ENCODE data around the gene TXNRD3.
"Not testable (repeated sequence)": the region's sequence is repeated elsewhere in the genome, so short reads cannot be mapped to it uniquely, and the experiment has no call there.

Gene TXNRD3

DNA sequence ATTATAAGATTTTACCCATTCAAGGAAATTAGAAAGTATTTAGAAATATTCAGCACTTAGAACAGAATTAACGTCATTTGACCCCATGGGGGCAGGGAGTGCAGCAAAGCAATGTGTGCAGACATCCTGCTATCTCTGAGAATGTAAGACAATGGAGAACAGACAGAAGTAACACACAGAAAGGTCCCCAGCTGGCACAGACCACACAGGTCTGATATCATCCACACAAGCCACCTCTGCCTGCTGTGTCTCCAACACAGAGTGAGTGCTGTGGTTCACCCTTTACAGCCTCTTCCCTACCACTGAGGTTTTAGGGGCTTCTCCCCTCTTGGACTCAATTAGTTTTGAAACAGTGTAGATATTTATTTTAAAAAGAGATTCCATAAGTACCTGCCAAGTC, 16.1 kb downstream of the TXNRD3 start:
- DNase-seq = no peak

DNA sequence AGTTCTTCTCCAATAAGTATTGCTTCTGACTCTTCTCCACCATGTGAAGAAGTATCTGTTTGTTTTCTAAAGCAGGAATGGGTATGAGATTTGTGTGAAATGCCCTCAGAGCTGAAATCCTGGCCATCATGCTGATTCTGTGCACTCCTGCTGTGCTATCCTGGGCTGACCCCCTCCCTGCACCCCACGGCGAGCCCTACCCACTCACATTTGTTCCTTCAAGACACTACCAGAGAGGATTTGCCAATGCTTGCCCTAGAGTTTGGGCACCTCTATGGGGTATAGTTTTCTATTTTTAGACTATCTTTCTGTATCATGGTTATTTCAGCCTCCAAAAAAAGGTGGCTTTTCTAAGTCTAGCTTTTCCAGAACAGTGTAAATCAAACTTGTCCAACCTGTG, 18.5 kb downstream of the TXNRD3 start:
- DNase-seq = no peak

DNA sequence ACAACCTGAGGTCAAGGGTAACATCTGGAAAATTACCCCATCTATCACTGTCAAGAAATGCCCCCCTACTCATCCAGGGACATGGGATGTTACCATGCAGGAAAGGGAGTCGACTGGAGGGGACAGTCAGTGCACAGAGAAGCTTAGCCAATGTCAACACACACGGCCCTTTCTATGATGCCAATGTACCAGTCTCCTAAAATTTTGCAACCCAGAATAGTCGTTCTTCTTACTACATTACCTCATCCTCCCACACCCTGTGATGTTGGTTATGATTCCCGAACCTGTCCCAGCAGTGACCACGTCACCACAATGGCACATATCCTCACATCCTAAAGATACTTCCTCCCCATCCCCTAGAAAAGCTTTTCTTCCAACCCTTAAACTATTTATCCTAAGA, 20.1 kb downstream of the TXNRD3 start:
- no peak for DNase-seq

DNA sequence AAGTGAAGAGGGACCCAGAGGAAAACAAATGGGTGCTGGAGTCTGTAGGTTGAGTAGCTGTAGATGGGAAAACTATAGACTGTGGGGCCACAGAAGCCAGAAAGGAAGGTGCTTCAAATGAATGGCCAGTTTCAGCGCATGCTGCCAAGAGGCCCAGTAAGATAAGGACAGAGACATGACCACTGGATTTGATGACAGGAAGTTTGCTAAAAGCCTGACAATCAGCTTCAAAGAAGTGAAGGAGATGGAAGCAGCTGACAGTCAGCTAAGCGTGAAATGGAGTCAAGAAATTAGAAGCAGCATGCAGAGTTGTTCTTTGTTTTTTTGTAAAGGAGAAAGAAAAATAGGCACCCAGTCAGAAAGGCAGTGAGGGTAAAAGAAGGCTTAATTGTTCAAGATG, 24.9 kb downstream of the TXNRD3 start:
- no peak for DNase-seq

DNA sequence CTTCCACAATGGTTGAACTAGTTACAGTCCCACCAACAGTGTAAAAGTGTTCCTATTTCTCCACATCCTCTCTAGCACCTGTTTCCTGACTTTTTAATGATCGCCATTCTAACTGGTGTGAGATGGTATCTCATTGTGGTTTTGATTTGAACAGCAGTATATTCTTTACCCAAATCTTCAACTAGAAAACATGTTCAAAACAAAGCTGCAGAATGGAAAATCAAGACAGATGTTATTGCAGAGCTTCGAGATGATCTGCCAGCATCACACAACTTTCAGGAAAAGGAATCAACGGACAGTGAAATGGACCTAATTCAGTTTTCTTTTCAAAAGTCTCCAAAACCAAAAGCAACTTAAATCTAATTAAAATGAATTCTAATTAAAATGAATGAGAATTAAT, 29.2 kb downstream of the TXNRD3 start:
- DNase-seq = not testable (repeated sequence)

DNA sequence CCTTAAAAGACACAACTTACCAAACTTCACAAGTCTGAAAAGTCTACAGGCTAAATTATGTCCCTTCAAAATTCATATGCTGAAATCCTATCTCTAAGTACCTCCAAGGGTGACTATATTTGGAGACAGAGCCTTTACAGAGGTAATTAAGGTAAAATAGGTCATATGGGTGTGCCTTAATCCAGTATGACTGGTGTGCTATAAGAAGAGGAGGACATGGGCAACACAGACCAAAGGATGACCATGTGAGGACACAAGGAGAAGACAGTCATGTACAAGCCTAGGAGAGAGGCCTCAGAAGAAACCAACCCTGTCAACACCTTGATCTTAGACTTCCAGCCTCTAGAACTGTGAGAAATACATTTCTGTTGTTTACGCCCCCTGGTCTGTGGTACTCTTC, 32.2 kb downstream of the TXNRD3 start:
- DNase-seq = no peak

DNA sequence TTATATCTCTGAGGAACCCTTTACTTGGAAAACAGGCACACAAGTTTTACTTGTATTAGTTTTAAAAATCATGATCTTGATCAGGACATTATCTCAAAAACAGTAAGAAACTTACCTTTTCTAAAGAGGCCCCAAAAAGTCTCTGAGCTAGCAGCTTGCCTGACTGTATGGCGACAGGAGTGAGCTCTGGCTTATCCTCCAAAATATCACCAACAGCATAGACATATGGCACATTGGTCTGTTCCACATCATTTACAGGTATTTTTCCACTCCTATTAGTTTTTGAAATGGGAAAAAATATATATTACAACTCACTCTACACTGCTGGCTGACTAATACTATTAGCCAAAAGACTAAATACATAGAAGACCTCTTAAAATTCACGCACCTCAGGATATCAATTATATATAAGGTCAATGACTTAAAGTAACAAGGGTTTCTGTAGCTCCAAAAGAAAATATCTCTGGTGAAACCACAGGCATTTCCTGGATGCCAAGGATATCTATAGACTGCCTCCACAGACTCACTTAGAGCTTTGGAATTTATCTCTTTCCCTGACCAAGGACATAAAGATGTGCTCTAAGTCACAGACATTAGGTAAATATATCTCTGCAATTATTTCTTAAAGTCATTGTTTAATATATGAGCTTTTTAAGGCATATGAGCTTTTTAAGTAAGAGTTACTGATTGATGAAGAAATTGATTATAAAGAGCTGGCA, 33.1 kb downstream of the TXNRD3 start:
- no peak for DNase-seq

DNA sequence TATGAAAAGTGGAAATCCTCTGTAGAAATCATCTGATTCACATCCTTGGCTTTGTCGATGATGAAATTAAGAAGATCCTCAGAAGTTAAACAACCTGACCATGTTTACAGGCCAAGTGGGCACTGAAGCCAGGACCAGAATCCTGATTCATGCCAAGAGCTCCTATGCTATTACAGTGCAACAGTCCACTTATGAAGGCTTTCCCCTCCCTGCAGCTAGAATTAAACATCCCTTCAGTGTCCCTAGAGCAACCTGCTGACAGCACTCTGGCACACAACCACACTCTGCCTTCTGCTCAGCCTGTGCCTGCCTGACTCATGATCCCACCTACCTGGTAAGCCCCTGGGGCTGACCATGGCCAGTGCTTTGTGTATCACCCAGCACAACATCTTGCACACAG, 33.8 kb downstream of the TXNRD3 start:
- no peak for DNase-seq

DNA sequence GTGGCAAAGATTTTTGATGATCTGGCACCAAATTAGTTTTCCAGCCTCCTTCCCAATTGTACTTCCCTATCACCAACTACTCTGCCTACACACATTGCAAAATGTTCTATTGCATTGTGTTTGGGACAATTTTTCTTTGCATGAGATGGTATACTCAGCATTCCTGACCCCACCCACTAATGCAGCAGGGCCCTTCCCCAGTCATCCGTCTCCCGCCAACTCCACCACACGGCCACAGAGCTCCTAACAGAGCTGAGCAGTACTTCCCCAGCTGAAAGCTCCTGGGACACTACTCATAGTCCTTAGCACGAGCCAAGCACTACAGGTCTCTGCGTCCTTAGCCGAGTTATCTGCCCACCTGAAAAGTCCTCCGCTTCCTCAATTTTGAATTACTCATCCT, 34.2 kb downstream of the TXNRD3 start:
- no peak for DNase-seq

DNA sequence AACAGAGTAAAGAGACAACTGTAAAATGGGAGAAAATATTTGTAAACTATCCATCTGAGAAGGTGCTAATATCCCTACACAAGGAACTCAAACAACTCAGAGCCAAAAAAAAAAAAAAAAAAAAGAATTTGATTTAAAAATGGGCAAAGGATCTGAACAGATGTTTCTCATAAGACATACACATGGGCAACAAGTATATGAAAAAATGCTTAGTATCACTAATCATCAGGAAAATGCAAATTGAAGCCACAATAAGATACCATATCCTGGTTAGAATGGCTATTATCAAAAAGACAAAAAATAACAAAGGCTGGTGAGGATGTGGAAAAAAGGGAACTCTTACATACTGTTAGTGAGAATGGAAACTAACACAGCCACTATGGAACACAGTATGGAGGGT, 36.2 kb downstream of the TXNRD3 start:
- no peak for DNase-seq

DNA sequence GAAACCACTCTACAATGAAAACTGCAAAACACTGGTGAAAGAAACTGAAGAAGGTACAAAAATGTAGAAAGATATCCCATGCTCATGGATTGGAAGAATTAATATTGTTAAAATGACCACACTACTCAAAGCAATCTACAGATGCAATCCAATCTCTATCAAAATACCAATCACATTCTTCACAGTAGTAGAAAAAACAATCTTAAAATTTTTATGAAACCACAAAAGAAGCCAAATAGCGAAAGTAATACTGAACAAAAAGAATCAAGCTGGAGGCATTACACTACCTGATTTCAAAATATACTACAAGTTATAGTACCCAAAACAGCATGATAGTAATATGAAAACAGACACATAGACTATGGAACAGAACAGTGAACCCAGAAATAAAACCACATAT, 36.9 kb downstream of the TXNRD3 start:
- no peak for DNase-seq

DNA sequence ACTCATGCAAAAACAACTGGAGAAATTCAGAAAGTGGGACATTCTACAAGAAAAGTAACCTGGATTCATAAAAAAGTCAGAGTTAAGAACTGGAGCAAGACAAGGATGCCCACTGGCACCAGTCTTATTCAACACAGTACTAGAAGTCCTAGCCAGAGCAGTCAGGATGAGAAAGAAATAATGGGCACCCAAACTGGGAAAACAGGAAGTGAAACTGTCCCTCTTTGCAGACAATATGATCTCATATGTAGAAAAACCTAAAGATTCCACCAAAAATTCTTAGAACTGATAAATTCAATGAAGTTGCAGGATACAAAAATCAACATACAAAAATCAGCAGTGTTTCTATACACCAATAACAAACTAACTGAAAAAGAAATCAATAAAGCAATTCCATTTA, 37.4 kb downstream of the TXNRD3 start:
- no peak for DNase-seq

DNA sequence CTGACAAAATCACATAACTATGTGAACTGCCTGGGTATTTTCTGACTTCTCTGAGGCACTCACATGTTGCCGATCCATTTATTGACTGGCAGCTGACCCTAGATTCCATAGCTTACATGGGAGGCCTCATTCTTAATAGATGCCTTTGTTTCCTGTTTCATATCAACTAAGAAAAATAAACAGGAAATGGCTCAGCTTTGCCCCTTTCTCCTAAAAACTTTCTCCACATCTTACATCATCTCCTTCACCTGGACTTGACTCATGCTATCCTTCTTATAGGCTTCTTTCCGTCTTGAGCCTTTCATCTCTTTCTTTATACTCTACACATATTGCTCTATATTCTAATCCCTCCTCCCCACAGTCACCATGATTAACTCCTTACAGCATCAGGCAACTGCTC, 38.0 kb downstream of the TXNRD3 start:
- no peak for DNase-seq

DNA sequence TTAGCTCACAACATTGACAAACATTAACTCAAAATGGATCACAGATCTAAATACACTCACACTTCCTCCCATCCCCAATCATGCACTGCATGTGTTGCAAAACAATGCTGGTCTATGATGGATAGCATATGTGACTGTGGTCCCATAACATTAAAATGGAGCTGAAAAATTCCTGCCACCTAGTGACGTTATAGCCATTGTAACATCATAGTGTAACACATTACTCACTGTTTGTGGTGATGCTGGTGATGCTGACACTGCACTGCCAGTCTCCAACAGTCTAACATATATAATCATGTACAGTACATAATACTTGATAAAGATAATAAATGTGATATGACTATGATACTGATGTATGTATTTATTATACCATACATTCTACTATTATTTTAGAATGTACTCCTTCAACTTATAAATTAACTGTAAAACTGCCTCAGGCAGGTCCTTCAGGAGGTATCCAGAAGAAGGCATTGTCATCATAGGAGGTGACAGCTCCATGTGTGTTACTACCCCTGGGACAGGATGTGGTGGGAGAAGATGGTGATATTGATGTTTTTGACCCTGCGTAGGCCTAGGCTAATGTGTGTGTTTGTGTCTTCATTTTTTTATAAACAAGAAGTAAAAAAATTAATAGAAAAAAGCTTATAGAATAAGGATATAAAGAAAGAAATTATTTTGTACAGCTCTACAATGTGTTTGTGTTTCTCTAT, 41.3 kb downstream of the TXNRD3 start:
- DNase-seq = no peak

DNA sequence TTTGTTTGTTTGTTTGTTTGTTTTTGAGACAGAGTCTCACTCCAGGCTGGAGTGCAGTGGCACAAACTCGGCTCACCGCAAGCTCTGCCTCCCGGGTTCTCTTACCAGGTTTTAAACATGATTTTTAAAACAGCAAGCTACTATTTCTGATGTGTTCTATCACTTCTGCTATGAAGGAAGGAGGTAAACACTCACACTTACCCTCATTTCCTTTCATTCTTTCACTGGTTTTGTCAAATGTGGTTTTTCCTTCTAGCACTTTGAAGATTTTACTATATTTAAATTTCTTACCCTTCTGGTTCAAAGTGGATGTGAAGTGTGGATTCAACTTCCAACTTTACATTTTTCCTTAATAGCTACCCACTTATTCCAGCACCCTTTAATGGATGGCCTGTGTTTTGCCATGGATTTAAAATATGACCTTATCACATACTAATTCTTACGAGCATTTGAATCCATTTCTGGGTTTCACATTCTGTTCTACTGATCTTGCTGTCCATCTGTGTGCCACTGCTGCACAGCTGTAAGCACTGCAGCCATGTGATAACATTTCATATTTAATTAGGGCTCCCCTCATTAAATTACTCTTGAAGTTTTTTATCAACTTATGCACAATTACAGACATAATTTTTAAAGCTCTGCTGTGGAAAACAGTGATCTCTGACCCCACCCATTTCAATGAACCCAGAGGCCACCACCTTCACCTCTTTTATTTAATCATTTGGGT, 42.3 kb downstream of the TXNRD3 start:
- DNase-seq = no peak

DNA sequence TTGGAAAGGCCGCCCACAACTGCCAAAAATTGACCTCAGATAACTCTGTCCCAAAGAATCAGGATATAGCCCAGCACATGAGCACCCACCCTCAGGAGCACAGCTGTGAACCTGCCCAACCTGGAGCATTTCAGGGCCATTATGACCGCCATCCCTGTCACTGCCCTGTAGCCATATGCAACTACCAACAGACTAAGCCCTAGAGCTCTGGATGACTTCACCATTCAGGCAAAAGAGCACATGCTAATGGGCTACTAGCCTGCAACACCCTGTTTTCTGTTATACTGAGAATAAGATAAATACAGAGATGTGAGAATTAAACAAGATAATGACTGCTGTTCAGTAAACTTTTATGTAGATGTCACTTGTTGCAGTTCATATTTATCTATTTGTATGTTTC, 45.0 kb downstream of the TXNRD3 start:
- no peak for DNase-seq

DNA sequence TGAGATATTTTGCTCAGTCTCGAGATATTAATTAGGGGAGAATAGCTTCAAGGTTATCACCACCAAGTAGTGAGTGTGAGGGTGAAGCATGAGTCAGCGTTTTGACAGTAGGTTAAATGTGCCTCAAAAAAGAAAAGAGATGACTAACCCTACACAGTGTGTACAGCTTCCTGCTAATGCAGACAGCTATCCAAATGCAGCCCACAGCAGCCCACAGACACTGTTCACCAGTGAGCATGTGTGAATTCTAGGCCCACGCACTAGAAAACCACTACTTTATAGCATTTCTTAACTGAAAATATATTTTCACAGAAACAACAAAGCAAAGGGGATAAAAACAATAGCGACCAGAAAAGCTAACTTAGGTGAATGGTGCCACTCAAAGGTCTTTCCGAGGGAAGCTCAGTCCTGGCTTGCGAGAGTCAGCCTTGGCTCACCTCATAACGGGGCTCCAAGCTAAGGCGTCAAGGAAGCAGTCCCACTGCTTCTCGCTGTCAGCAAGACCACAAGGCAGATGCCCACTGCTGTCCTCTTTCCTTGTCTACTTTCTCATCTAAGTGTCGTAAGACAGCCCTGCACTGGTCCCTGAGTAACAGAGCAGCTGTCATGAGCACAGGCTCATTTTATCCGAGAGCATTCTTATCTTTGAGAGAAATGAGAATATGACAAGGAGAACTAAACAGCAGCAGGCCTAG, 47.6 kb downstream of the TXNRD3 start:
- DNase-seq = peak in 1 of 2 experiments; percentile 3

DNA sequence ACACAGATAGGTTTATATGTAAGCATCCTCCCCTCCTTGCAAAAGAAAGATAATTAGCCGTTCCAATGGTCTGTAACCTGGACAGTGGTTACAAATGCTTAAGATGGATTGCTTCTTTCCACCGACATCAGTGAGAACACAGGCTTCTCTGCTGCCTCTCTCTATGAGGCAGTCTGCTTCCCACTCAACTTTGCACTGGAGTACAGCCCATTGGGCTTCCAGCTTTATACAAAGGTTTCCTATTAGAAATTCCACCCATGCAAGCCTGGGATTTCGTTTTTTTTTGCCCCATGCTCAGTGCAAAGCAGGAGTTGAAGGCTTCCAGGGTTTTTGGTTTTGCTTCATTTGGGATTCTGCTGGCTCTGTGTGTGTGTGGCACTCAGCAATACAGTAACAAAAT, 48.9 kb downstream of the TXNRD3 start:
- DNase-seq = no peak

DNA sequence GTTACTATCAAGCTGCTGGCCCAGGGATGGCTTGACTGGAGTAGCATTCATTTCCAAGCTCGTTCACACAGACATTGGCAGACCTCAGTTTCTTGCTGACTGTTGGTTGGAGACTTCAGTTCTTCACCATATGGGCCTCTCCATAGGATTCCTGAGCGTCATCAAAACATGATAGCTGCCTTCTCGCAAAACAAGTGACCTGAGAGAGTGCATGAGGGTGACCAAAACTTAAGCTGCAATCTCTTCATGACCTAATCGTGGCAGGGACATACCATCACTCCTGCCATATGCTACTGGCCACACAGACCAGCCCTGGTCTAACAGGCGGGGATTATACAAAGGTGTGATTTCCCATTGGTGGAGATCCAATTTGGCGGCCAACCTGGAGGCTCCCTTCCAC, 50.2 kb downstream of the TXNRD3 start:
- no peak for DNase-seq

DNA sequence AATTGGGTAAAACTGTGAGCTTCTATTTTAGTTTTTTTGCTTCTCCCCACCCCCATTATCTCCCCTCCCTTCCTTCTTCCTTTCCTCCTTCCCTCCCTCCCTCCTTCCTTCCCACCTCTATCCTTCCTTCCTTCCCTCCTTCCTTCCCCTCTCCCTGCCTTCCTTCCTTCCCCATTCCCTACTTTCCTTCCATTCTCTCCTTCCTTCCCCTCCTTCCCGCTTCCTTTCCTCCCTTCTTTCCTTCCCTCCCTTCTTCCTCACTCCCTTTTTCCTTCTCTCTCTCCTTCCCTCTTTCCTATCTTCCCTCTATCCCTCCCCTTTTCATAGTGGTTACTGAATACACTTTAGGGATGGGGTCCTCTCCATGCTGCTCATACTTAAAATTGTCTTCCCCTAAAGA, 55.8 kb downstream of the TXNRD3 start:
- no peak for DNase-seq

DNA sequence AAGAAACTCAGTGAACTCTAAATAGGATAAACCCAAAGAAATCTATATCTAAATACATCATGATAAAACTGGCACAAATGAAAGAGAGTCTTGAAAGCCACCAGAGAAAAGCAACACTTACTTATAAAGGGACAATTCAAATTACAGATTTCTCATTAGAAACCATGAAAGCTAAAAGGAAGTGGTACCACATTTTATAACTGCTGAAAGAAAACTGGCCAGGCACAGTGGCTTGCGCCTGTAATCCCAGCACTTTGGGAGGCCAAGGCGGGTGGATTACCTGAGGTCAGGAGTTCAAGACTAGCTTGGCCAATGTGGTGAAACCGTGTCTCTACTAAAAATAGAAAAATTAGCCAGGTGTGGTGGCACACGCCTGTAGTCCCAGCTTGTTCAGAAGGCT, 59.4 kb downstream of the TXNRD3 start:
- DNase-seq = not testable (repeated sequence)

DNA sequence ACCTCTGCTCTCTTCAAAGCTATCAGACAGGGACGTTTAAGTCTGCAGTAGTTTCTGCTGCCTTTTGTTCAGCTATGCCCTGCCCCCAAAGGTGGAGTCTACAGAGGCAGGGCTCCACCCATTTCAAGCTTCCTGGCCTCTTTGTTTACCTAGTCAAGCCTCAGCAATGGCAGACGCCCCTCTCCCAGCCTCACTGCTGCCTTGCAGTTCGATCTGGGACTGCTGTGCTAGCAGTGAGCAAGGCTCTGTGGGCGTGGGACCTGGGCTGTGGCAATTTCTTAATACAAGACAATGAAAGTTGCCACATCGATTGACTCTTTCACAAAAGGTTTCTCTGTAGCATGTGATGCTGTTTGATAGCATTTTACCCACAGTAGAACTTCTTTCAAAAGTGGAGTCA, 63.4 kb downstream of the TXNRD3 start:
- DNase-seq = not testable (repeated sequence)

DNA sequence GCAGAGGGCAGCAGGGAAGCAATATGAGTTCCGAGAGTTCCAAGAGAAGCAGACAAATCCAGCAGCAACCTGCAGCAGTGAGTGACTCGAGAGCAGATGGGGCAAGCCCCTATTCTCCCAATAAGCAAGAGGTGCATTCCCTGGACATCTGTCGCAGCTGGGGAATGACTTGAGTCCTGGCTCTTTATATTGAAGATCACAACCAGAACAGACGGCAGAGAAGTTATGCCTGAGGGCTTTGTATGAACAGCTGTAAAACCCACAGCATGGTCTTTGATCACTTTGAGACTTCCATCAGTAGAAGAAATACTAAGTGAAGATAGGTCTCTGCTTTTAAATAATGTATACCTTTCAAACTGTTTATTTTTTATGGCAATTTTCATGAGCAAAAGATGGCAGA, 72.6 kb downstream of the TXNRD3 start:
- DNase-seq = no peak

DNA sequence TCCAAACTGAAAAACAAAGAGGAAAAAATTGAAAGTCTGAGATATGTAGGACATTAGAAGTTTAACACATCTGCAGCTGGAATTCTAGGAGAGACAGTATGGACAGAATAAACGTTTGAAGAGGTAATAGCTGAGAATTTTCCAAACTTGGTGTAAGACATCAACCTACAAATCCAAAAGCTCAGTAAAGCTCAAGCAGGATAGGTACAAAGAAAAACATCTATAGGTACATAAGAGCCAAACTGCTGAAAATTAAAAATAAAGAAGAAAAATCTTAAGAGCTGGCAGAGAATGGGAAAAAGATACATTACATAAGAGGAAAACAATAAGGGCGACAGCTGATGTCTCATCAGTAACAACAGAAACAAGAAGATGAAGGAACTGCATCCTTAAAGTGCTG, 73.4 kb downstream of the TXNRD3 start:
- no peak for DNase-seq

Measured in activated CD4-positive, alpha-beta T cell treated with anti-CD3 and anti-CD28 coated beads, Interleukin-2, amount 50 U/mL, for 48 hours (primary cell).